Heart right ventricle (tissue), 16 donors: ENCODE results near the gene KIF6. TPM values are rescaled to one million over a fixed set of nuclear protein-coding genes. Genes with fewer than 3 reads are reported as not detected.

Source experiments
- ATAC-seq, 8 donors: fragments of 200-7000 bp; cut with Tn5 transposase; one replicate each; pipeline ENCODE4 v1.9.1; 2020; ENCODE audit warnings: mild to moderate bottlenecking in 8 of 8, moderate library complexity in 8 of 8, moderate number of reproducible peaks in 1 of 8
- DNase-seq, 2 donors: peaks; one replicate each; pipeline ENCODE4 v3.0.0-alpha.2; 2020
- H3K27ac ChIP-seq, 10 donors: fragments of 200-600 bp; sonication (generic) in 2 of 10; one replicate each; pipeline versions ENCODE4 v1.5.0 to v1.8.0; 2020 to 2022; ENCODE audit warnings: mild to moderate bottlenecking in 3 of 10
- H3K27me3 ChIP-seq, 7 donors: fragments of 200-600 bp; one replicate each; pipeline ENCODE4 v1.8.0; 2021 to 2022; ENCODE audit warnings: mild to moderate bottlenecking in 2 of 7
- H3K36me3 ChIP-seq, 9 donors: fragments of 200-600 bp; sonication (generic) in 1 of 9; one replicate each; pipeline versions ENCODE4 v1.5.0 to v1.8.0; 2020 to 2022; ENCODE audit warnings: mild to moderate bottlenecking in 2 of 9
- H3K4me1 ChIP-seq, 9 donors: fragments of 200-600 bp; sonication (generic) in 1 of 9; one replicate each; pipeline versions ENCODE4 v1.5.0 to v1.8.0; 2020 to 2022; ENCODE audit warnings: mild to moderate bottlenecking in 4 of 9
- H3K4me3 ChIP-seq, 10 donors: fragments of 200-600 bp; sonication (generic) in 2 of 10; one replicate each; pipeline versions ENCODE4 v1.5.0 to v1.8.0; 2020 to 2022; ENCODE audit warnings: mild to moderate bottlenecking in 7 of 10, moderate library complexity in 2 of 10
- H3K9me3 ChIP-seq, 11 donors: fragments of 200-600 bp in 10 of 11; sonication (generic) in 2 of 11; one replicate each; pipeline versions ENCODE4 v1.5.0 to v1.8.0; 2013 to 2022; ENCODE audit warnings: mild to moderate bottlenecking in 2 of 11, control low read depth in 1 of 11, moderate library complexity in 1 of 11
- WGBS, 2 donors: extraction: QIAGEN DNeasy Blood & Tissue Kit; methylation state at CpG; one replicate each; pipeline ENCODE4 v1.1.7; 2013; ENCODE audit warnings: inconsistent platforms in 1 of 2; 5-methylcytosine and 5-hydroxymethylcytosine counted together
- intact Hi-C, 10 donors: fragments of 100-400 bp; cut with DNase I; formaldehyde crosslinking; loops; one replicate each; pipeline versions ENCODE4 v1.11.1 to v1.14.2; 2022
- polyA plus RNA-seq, 2 donors: library from polyadenylated mRNA; stranded (reverse); fragments of 200-250 nt; gene quantifications; one replicate each; pipeline ENCODE4 v1.2.3, GENCODE V29; 2013
- total RNA-seq, 10 donors: library from RNA; stranded (reverse); fragmentation: NEBNext Ultra II Directional in 3 of 10; extraction: Animal tissue kit (Norgen Biotek cat#: 25700) in 3 of 10; gene quantifications; one replicate each; pipeline versions ENCODE4 v1.2.1 to v1.2.4, GENCODE V29; 2021 to 2023
- TF ChIP-seq, protein P1 (sequence below), 9 donors: fragments of 200-600 bp; sonication (generic) in 2 of 9; IDR thresholded peaks; one replicate each; pipeline versions ENCODE4 v1.5.0 to v1.8.0; 2021 to 2022; ENCODE audit warnings: antibody characterized with exemption in 9 of 9, mild to moderate bottlenecking in 5 of 9, moderate library complexity in 1 of 9
- donor health status: Arrhythmogenic right ventricular cardiomyopathy.
- donor health status: ischemic (EF 13 %, LVEDD 7.1; RV severe dilation, severe dysfunction).
- donor health status: healthy with polysubstance abuse.
- donor health status: DM: no; HTN: yes; CAD: no.
- donor health status: DM: no; HTN: no; CAD: no.
- donor health status: ischemic (EF 25% LVEDD 6.9; RV normal size, moderate dysfunction).
- donor health status: ischemic (EF 25% LVEDD 5.7; RV mildly dilated, moderate dysfunction).
- donor health status: healthy.
- donor health status: DM: yes; HTN: yes; CAD: no.
- donor health status: Ischemic cardiomyopathy.
- donor health status: ischemic (EF 35%, LVEDD 5.7; RV mildly dilated, moderate dysfunction).
- donor health status: nonischemic (EF 11% LVEDD 7.7; RV severe dilation, severe dysfunction).
- donor health status: DM: yes; HTN: yes; CAD: no.
- donor health status: PGD.
- donor health status: ischemic (EF 29% LVEDD 5.4; RV normal size, mild dysfunction).
- donor health status: nonischemic (EF 23%, LVEDD 6.1; RV moderate dilation, normal function).

Gene KIF6
- total and polyA plus RNA-seq, 12 donors, result 0.01 to 1.6 (median 0.45) TPM; not detected in 2

DNA sequence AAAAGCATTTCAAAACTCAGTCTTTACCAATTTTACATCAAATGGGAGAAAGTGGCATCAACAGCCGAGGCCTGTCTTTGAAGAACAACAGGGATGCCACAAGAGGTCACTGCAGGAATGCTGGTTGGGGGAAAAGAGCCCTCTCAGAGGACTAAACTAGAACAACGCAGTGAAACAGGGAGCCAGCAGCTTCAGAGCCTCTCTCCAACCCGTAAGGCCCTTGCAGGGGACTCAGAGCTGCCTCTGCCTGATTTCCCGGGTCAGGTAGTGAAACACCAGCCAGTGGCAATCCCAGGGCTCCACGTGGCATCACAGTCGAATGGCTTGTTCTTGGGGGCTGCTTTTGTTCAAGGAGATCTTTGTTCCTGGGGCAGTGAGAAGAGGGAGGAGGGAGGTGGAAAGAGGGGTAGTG, 347.7 kb downstream of the KIF6 start:
- no peaks in the 10 kb centered on the region for H3K27me3 ChIP-seq
- H3K4me1 ChIP-seq, result peaks cover 0 to 14% (median 0%) of the 10 kb centered on the region in 9 donors
- DNase-seq, result peak; percentile 25 to 71
- intact Hi-C loops, result loop anchor here (1.0 to 10.0 kb wide), 6 partner anchors 347 to 937 kb away; partner anchors contain the start of gene KIF6 (in 1 of the 10)
- H3K4me3 ChIP-seq, result no peak overlapping the region
- H3K9me3 ChIP-seq, result peaks cover 0 to 16% (median 0%) of the 10 kb centered on the region in 11 donors
- 11 to 13% methylated on average over 6 of the region's 6 CpGs for WGBS, 2 donors
- no peaks in the 10 kb centered on the region for H3K36me3 ChIP-seq
- ATAC-seq, result peak; percentile 78 to 90 (median 88)
- TF ChIP-seq, protein P1, sequence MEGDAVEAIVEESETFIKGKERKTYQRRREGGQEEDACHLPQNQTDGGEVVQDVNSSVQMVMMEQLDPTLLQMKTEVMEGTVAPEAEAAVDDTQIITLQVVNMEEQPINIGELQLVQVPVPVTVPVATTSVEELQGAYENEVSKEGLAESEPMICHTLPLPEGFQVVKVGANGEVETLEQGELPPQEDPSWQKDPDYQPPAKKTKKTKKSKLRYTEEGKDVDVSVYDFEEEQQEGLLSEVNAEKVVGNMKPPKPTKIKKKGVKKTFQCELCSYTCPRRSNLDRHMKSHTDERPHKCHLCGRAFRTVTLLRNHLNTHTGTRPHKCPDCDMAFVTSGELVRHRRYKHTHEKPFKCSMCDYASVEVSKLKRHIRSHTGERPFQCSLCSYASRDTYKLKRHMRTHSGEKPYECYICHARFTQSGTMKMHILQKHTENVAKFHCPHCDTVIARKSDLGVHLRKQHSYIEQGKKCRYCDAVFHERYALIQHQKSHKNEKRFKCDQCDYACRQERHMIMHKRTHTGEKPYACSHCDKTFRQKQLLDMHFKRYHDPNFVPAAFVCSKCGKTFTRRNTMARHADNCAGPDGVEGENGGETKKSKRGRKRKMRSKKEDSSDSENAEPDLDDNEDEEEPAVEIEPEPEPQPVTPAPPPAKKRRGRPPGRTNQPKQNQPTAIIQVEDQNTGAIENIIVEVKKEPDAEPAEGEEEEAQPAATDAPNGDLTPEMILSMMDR (IDR thresholded peaks at IDR 0.05), result peak; percentile 41 to 80 (median 70)
- H3K27ac ChIP-seq, result no peak overlapping the region

DNA sequence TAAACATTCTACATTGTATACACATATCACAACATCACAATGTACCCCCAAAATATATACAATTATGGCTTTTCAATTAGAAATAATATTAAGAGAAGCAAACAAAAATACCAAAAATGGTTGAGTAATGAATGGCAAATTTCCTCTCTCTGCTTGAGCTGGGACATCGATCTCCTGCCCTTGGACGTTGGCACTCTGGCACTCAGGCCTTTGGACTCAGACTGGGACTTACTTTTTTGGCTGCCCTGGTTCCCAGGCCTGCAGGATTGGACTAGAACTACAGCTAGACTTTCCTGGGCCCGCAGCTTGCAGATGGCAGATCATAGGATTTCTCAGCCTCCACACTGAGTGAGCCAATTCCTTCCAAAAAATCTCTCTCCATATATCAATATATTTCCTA, 349.8 kb downstream of the KIF6 start:
- Histone ChIP-seq H3K36me3 (no peaks in the 10 kb centered on the region), H3K27ac (no peak overlapping the region), H3K4me1 (peaks cover 0 to 2% (median 0%) of the 10 kb centered on the region in 9 donors), H3K9me3 (peaks cover 0 to 13% (median 0%) of the 10 kb centered on the region in 11 donors), H3K27me3 (peaks cover 0 to 4% (median 0%) of the 10 kb centered on the region in 7 donors), H3K4me3 (no peak overlapping the region)
- intact Hi-C loops, result loop anchor here in 9 of 10 donors (5.0 to 10.0 kb wide), 5 partner anchors 349 to 939 kb away; partner anchors contain the start of gene KIF6 (in 1 of the 9)
- DNase-seq, result no peak
- ATAC-seq, result no peak
- WGBS, 2 donors, result 78 to 80% methylated on average over 3 of the region's 3 CpGs
- TF ChIP-seq, protein P1 (IDR thresholded peaks at IDR 0.05), result no peak

DNA sequence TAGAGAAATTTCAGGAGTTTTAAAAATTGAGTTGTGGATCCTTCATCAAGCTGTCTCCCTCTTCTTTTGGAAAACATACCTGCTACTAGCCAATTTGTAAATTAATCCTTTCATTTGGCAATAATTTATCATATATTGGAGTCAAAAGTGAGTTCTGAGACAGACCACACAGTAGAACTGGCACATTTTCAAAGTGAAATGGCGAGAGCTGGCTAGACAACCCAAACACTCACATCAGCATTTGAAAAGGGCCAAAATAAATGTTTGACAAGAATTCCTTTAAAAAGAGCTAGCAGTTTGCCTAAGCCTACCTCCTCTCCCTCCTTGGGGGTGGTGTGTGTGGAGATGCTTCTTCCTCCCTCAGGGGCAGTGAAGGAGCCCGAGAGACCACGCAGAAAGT, 354.8 kb downstream of the KIF6 start:
- H3K27me3 ChIP-seq, result peaks cover 0 to 4% (median 0%) of the 10 kb centered on the region in 7 donors
- no peaks in the 10 kb centered on the region for H3K36me3 ChIP-seq
- TF ChIP-seq, protein P1 (IDR thresholded peaks at IDR 0.05), result no peak
- no peak overlapping the region for H3K4me3 ChIP-seq
- intact Hi-C loops, result loop anchor here in 8 of 10 donors (10.0 kb wide), 4 partner anchors 354 to 944 kb away; partner anchors contain the start of gene KIF6 (in 1 of the 8)
- H3K4me1 ChIP-seq, result no peaks in the 10 kb centered on the region
- no peak for ATAC-seq
- 78 to 79% methylated on average over 3 of the region's 3 CpGs for WGBS, 2 donors
- peaks cover 0 to 8% (median 0%) of the 10 kb centered on the region in 11 donors for H3K9me3 ChIP-seq
- H3K27ac ChIP-seq, result no peak overlapping the region
- DNase-seq, result no peak

DNA sequence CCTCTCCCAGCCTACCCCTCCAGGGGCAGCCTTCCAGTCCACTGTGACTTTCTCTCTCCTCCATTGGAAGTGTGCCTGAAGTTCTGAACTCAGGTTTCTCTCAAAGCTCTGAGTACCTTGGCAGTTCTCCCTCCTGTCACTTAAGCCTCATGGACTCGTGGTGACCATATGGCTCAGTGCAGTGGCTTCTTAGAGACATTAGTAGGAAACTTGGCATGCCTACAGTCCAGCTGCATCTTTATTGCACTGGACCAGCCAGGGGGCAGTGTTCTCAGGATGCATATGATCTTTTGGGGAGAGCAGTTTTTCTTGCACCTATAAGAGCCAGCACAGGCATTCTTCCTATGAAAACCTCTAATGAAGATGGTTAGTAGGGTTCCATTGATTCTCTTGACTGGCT, 355.2 kb downstream of the KIF6 start:
- TF ChIP-seq, protein P1 (IDR thresholded peaks at IDR 0.05), result peak in 5 of 9 donors; percentile 25 to 31 (median 28)
- Histone ChIP-seq H3K4me1 (no peaks in the 10 kb centered on the region), H3K27ac (no peak overlapping the region), H3K27me3 (peaks cover 0 to 4% (median 0%) of the 10 kb centered on the region in 7 donors), H3K36me3 (no peaks in the 10 kb centered on the region), H3K4me3 (no peak overlapping the region), H3K9me3 (peaks cover 0 to 8% (median 0%) of the 10 kb centered on the region in 11 donors)
- intact Hi-C loops, result loop anchor here in 9 of 10 donors (10.0 kb wide), 5 partner anchors 355 to 1655 kb away; partner anchors contain the start of gene KIF6 (in 1 of the 9)
- ATAC-seq (no peak), DNase-seq (no peak)
- WGBS, 2 donors, result 35 to 60% methylated on average over 1 of the region's 1 CpG
